22Rv1 (cell line): Measurements from ENCODE around the gene USP40.

Source experiments
- H3K27ac ChIP-seq: fragments of 450-650 bp; 2 replicates; pipeline ENCODE4 v1.5.1; 2017
- ZFX ChIP-seq: fragments of 450-650 bp; IDR thresholded peaks from 2 replicates; pipeline ENCODE4 v1.6.1; 2017; ENCODE audit warnings: antibody characterized with exemption, borderline replicate concordance
- TF ChIP-seq, protein P1 (sequence below): fragments of 450-650 bp; IDR thresholded peaks from 2 replicates; pipeline ENCODE4 v1.5.1; 2017; ENCODE audit warnings: mild to moderate bottlenecking

The USP40 gene

DNA sequence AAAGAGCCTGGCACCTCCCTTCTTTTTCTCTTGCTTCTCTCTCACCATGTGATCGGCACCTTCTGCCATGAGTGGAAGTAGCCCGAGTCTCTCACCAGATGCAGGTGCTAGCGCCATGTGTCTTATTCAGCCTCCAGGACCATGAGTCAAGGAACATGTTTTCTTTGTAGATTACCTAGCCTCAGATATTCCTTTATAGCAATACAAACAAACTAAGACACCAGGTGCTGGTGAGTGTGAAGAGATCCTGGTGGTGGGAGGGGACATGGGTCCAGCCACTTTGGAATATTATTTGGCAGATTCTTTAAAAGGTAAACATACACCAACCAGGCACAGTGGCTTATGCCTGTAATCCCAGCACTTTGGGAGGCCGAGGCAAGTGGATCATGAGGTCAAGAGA lies 5.9 kb upstream of the USP40 start:
- H3K27ac ChIP-seq, result no peak overlapping the region
- TF ChIP-seq ZFX, result no peak
- TF ChIP-seq, protein P1, sequence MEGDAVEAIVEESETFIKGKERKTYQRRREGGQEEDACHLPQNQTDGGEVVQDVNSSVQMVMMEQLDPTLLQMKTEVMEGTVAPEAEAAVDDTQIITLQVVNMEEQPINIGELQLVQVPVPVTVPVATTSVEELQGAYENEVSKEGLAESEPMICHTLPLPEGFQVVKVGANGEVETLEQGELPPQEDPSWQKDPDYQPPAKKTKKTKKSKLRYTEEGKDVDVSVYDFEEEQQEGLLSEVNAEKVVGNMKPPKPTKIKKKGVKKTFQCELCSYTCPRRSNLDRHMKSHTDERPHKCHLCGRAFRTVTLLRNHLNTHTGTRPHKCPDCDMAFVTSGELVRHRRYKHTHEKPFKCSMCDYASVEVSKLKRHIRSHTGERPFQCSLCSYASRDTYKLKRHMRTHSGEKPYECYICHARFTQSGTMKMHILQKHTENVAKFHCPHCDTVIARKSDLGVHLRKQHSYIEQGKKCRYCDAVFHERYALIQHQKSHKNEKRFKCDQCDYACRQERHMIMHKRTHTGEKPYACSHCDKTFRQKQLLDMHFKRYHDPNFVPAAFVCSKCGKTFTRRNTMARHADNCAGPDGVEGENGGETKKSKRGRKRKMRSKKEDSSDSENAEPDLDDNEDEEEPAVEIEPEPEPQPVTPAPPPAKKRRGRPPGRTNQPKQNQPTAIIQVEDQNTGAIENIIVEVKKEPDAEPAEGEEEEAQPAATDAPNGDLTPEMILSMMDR, result no peak

DNA sequence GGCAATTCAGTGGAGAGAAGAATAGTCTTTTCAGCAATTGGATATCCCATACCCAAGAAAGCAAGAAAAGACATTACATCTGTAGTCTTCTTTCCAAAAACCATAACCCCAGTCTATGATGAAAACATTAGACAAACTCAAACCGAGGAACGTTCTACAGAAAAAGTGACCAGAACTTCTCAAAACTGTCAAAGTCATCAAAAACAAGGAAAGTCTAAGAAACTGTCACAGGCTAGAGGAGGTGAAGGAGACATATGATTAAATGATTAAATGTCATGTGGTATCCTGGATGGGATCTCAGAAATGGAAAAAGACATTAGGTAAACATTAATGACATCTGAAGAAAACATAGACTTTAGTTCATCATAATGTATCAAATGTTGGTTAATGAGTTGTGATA lies 4.9 kb upstream of the USP40 start:
- H3K27ac ChIP-seq, result no peak overlapping the region
- TF ChIP-seq, protein P1, result no peak
- no peak for TF ChIP-seq ZFX

DNA sequence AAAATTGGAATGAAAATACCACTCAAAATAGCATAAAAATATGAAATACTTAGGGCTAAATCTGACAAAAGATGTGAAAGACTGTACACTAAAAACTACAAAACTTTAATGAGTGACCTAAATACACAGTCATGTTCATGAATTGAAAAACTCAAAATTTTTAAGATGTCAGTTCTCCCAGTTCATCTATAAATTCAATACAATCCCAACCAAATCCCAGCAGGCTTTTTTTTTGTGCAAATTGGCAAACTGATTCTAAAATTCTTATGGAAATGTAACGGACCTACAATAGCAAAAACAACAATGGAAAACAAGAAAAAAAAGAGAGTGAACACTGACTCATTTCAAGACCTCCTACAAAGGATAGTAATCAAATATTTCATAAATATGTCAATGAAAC lies 4.4 kb upstream of the USP40 start:
- H3K27ac ChIP-seq, result no peak overlapping the region
- no peak for TF ChIP-seq ZFX
- TF ChIP-seq, protein P1, result no peak

- TF ChIP-seq, protein P1, result no peak
- H3K27ac ChIP-seq, result peak overlapping the region; percentile 85
Observed at GRCh38 chr2:233565685-233566140, 869 bp downstream of the USP40 start.

- no peak for TF ChIP-seq ZFX
- TF ChIP-seq, protein P1, result no peak
Observed at GRCh38 chr2:233563663-233564430, 2.7 kb downstream of the USP40 start.

GRCh38 chr2:233556881-233557736 lies 9.5 kb downstream of the USP40 start:
- peak overlapping the region; percentile 26; the same call in 1 of the 2 replicates for H3K27ac ChIP-seq
- no peak for TF ChIP-seq ZFX

More at GRCh38 chr2:233563663-233564430, 2.7 kb downstream of the USP40 start:
- no peak overlapping the region for H3K27ac ChIP-seq

GRCh38 chr2:233553366-233553765 lies 13.2 kb downstream of the USP40 start:
- no peak overlapping the region for H3K27ac ChIP-seq

More at GRCh38 chr2:233553366-233553765, 13.2 kb downstream of the USP40 start:
- TF ChIP-seq, protein P1, result no peak
- TF ChIP-seq ZFX, result no peak
